ENCODE data around the gene TMEM182. TPM values are rescaled to one million over a fixed set of nuclear protein-coding genes. Genes with fewer than 3 reads are reported as not detected.

Gene TMEM182
- total RNA-seq, 1 experiment from 2014 or later: 1.2 TPM

Other genes starting within 250 kb of the TMEM182 start
- gene SLC9A2, start 142.5 kb upstream of the TMEM182 start, total RNA-seq (2014; rRNA removed; shearing (Covaris generic)): 0.77 and 1.2 TPM in 2 replicates

Measured in A172 (cell line).